HL-60/S4 treated with retinoic acid at 250 ng/mL for 4 days and 3 days (cell line): Measurements from ENCODE around the gene WDFY3.
"Not testable (repeated sequence)": the region's sequence is repeated elsewhere in the genome, so short reads cannot be mapped to it uniquely, and the experiment has no call there.

Source experiments
- in situ Hi-C: fragments of 300-500 bp; cut with MboI; formaldehyde crosslinking; loops from 2 replicates; pipeline ENCODE4 v1.7.0; 2022; ENCODE audit warnings: low sequenced_read_pairs

Gene WDFY3

DNA sequence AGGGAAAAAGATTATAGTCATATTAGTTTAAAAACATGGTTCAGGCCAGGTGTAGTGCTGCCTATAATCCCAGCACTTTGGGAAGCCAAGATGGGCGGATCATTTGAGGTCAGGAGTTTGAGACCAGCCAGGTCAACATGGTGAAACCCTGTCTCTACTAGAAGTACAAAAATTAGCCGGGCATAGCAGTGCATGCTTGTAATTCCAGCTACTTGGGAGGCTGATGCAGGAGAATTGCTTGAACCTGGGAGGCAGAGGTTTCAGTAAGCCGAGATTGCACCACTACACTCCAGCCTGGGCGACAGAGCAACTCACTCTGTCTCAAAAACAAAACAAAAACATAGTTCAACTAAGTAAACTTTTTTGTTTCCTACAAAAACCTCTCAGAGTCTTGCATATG is 283.8 kb downstream of the WDFY3 start:
- in situ Hi-C loops, result not testable (repeated sequence)

DNA sequence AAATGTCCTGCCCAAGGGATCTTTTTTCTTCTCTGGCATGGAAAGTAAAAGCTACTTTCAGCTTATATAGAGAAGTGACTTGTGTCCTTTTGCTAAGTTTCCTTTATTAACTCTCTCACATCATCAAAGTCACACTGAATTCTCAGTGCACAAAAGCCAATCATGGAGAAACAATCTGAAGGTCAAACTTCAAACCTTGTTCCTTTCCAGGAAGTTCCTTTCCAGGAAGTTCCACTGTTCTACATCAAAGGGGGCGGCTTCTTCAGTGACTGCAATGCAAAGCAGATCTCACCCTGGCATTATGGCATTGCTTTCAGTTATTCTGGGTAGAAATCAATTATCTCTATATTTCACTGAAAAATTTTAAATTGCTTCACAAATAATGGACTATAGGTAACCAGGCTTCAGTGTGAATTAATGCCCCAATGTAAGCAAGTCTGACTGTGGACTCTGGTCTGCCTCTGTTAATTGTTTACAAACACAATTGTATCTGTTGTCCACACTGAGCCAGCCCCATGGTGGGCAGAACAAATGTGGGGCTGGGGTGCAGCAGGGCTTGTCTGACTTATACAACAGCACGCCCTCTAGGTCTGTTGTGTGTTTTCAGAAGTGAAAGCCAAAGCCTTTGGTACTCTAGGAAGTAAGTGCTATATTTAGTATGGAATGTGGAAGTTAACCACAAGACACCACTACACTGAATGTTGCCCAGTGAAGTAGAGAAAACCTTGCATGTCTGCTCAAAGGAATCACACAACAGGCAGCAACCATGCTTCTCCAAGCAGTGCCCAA is 284.8 kb downstream of the WDFY3 start:
- in situ Hi-C loops, result no loop called here

GRCh38 chr4:84680956-84681355 is 285.5 kb downstream of the WDFY3 start:
- in situ Hi-C loops, result no loop called here

- in situ Hi-C loops, result no loop called here
Measured at GRCh38 chr4:84678976-84679744, 287.3 kb downstream of the WDFY3 start.

DNA sequence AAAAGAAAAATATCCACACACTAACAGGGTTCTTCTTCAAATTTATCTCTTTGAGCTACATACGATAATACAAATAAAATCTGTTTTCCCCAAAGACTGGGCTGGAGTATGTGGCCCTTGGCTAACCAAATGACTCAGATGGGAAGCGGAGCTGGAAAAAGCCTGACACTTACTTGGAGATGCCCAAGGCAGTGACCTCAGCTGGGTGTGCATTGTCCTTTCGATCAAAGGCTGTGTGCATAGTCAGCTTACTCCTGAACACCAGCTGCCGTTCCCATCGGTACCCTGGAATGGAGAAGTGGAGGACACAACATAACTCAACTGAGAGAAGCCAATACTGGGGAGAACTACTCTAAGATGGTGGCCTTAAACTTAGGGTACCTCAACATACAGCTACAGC is 288.5 kb downstream of the WDFY3 start:
- in situ Hi-C loops, result no loop called here

DNA sequence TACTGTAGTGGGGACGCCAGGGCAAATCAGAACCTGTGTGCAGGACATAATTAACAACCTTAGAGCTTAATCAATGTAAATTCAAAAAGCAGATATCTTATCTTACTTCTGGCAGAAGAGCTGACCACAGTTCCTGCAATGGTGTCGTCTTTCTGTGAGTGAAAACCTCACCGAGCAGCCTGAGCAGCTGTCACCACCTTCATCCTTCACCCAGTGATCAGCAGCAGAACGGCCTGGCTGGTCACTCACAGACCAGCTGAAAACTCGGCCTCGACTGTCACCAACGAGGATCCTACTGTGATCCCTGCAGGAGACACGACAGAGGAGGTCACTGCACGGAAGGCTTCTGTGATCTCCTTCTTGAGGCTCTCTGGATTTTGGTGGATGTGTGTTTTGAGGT is 289.4 kb downstream of the WDFY3 start:
- in situ Hi-C loops, result no loop called here

DNA sequence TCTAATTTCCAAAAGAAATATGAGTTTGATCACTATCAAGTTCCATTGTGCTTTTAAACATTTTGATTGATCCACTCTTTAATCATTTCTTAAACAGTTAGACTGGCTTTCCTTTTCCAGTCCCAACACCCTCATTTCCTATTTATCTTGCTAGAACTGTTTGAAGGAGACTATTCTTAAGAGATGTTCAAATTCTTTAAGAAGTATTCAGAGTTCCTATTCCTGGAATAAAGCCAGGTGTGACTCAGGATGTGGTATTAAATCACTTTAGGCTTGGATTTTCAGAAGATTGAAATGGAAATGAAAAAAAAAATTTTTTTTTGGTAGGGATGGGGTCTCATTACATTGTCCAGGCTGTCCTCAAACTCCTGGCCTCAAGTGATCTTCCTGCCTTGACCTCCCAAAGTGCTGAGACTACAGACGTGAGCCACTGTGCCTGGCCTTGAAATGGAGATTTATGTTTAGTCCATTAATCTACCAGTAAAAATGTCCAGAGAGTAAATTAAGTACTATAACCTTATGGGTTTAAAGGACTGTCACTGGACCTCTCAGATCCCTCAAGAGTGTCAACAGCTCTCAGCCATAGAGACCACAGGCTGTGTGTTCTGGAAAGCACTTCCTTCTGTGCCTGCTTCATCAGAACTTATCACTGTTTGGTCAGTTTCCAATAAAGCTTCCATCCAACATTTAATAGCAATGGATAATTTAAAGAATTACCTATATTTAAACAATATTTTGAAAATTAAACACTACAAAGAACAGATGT is 292.8 kb downstream of the WDFY3 start:
- in situ Hi-C loops, result no loop called here

- in situ Hi-C loops, result no loop called here
Measured at GRCh38 chr4:84672177-84672576, 294.3 kb downstream of the WDFY3 start.

GRCh38 chr4:84669201-84669600 is 297.3 kb downstream of the WDFY3 start:
- in situ Hi-C loops, result no loop called here

- in situ Hi-C loops, result no loop called here
Measured at GRCh38 chr4:84666439-84666838, 300.1 kb downstream of the WDFY3 start.

DNA sequence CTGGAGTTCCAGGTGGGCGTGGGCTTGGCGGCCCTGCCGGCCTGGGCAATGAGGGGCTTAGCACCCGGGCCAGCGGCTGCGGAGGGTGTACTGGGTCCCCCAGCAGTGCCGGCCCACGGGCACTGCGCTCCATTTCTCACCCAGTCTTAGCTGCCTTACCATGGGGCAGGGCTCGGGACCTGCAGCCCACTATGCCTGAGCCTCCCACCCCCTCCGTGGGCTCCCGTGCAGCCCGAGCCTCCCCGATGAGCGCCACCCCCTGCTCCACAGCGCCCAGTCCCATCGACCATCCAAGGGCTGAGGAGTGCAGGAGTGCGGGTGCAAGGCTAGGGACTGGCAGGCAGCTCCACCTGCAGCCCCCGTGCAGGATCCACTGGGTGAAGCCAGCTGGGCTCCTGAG is 301.7 kb downstream of the WDFY3 start:
- in situ Hi-C loops, result not testable (repeated sequence)

DNA sequence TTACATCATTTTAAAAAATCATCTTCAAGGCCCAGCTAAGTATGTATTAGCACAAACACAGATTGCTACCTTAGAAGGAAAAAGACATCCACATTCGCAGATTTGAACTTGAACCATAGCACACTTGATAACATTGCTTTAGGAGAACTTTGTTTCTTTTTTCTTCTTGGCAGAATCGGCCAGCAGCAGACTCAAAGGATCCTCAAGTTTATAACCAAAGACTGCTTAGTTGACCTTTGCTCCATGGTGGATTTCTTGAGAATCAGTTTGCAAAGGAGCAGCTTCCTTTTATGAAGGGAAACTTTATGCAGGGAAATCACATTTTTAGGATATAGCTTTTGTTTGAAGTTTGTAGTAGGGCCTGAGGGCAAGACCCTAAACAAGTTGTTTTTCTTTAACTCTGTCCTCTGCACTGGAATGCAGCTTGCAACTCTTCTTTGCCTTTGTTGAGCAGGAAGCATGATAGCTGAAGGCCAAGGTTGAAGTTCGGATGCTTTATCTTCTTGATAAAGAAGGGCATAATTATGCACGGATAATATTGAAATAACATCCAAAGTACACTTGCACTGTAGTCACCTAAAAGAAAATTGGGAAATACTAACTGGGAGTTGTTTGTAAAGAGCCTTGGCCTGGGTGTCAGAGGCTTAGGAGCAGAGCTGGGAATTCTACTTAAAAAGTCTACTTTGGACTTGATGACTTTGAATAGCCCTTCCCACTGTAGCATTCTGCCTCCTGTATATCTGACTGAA is 305.1 kb downstream of the WDFY3 start:
- in situ Hi-C loops, result no loop called here

DNA sequence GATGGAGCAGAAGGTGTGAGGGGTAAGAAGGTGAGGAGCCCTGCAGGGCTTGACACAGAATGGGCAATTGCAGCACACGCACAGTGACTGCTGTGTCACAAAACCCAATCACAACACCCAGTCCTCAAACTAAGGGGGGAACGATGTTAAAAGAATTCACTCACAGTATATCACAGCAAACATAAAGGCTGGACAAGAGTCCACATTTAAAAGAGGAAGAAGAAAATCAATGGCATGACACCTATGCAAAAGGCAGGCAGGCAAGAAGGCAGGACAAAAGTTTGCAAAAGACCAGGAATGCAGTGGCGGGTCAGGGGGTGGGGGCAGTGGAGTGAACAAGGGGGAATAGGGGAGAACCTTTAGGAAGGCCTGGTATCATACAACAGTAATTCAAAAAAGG is 305.9 kb downstream of the WDFY3 start:
- in situ Hi-C loops, result no loop called here

DNA sequence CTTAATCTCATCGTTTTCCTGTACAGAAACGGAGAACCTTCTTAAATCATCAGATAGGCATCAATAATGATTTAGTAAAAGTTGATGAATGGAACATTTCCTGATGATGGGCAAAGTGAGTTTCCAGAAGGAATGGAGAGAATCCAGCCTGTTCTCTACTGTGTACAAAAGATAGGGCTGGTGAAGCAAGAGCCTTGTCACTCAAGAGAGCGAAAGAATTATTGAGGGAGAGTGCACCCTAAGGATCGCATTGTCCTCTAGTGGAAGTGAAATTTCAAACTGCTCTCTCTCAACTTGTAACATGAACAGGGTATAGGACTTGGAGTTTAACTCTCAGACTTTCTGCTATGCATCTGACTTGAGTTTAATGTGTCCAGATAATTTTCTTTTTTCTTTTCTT is 314.0 kb downstream of the WDFY3 start:
- in situ Hi-C loops, result no loop called here

- in situ Hi-C loops, result no loop called here
Measured at GRCh38 chr4:84651499-84651898, 315.0 kb downstream of the WDFY3 start.

DNA sequence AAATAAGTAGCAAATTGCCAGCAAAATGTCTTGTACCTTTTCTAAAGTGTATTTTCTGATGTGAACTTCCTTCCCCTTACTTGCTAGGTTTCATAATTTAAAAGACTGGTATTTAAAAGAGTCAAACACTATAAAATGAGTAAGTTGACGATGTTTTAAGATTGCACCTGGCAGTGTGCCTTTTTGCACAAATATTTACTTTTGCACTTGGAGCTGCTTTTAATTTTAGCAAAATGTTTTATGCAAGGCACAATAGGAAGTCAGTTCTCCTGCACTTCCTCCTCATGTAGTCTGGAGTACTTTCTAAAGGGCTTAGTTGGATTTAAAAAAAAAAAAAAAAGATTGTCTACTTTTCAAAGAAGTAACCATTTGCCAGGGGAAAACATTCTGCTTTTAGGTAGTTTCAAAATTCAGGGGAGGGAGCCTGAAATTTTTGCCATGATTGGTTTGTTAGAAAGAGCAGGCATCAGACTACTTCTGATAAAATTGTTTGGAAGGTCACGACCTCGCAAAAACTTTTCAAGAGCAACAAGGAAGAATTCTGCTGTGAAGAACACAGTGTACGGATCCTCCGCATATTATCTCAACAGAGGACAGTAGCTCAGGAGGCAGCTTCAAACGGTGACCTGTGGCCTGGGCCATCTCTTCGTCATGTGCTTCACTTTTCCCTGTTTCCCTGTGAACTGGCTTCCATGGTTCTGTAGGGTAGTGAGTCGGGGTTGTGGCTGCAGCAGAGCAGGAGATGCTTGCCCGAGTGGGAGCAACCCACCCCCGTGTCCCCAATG is 317.4 kb downstream of the WDFY3 start:
- in situ Hi-C loops, result no loop called here

DNA sequence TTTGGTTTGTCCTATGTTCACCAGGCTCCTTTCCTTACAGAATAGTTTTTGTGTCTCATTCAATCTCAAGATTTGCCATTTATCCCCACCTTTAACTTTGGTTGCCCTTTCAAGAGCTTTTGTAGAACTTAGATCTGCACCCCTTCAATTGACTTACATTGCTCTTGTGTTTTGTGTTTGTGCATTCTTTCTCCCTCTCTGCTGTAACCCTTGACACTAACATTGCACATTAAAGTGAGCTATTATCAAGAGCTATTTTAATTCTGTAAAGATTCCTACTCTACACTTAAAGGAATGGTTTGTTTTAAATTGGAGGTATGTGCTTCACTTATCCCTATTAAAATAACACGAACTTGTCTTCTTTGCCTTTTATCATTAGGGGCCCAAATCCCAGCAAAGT is 318.3 kb downstream of the WDFY3 start:
- in situ Hi-C loops, result no loop called here

DNA sequence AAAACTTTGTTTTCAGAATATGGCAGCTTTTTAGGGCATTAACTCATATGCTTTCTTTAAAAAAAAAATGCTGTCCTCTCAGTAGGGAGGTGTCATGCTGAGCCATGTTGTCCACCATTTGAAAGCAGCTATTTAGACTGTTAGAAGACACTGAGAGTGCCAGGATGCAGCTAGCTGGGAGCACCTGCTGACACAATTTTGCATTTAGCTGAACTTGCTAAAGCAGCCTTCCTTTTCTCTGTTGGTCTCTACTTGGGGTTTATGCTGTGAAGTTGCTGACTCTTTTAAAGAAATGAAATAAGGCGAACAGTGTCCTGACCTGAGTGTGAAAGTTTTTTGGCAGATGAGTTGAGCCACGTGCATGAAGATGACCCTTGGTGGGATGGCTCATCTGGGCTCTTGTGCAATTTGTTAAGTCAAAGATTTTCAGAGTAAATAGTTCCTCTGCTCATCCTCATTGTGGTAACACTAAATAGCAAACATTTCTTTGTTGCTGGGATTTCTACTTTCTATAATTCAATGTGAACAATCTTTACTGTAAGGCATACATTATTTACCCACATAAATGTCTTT is 319.1 kb downstream of the WDFY3 start:
- in situ Hi-C loops, result no loop called here

DNA sequence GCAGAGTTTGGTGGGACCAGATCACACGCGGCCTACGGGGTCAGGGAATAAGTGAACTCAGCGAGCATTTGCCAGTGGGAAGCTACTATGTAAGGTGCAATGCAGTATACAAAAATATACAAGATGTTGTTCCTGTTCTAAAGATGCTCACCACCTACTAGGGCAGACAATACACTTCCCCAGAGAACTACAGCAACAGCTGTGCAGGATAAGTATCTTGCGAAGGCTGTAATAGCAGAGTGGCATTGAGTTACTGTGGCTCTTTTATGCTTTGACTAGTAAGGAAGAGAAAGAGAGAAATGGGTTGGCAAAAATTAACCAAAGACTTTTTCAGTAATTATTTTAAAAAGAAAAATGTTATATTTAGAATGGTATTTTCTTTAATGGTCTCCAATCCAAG is 322.4 kb downstream of the WDFY3 start:
- in situ Hi-C loops, result no loop called here

DNA sequence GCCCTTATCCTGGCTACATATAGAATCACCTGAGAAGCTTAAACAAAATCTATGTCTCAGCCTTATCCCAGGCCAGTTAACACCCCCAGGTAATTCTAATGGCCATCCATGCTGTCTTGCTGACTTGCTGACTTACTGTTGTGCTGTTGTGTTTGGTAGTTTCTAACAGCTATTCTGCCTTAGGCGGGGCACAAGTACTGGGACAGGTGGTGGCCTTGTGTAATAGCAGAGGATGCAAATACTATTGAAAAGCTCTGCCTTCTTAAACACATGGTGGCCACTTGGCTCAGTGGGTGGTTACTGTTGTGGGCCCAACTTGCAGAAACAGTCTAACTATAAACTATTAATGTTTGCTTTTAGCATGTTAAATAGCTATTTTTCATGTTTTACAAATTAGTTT is 327.3 kb downstream of the WDFY3 start:
- in situ Hi-C loops, result no loop called here
